Motor neuron (in vitro differentiated cells): ENCODE results near the gene MRPS5. TPM values are rescaled to one million over a fixed set of nuclear protein-coding genes. Genes with fewer than 3 reads are reported as not detected.
"Not testable (repeated sequence)": the region's sequence is repeated elsewhere in the genome, so short reads cannot be mapped to it uniquely, and the experiment has no call there.

Source experiments
- ATAC-seq, 8 experiments: fragments of 200-7000 bp; cut with Tn5 transposase; replicated peaks in 6 of 8; 2 replicates each; pipeline ENCODE4 v1.8.0; 2021; ENCODE audit warnings: mild to moderate bottlenecking in 8 of 8, moderate library complexity in 8 of 8
- H3K27ac ChIP-seq, 2 donors: fragments of 250-450 bp; sonication (Bioruptor Pico); 2 replicates each; pipeline ENCODE4 v1.9.0; 2021; ENCODE audit warnings: antibody characterized with exemption in 2 of 2, mild to moderate bottlenecking in 2 of 2, moderate library complexity in 1 of 2
- H3K4me1 ChIP-seq, 2 donors: fragments of 250-450 bp; sonication (Bioruptor Pico); replicated peaks in 1 of 2; 2 replicates each; pipeline ENCODE4 v1.6.1; 2021; ENCODE audit warnings: antibody characterized with exemption in 2 of 2, mild to moderate bottlenecking in 2 of 2, moderate library complexity in 1 of 2
- H3K4me3 ChIP-seq, 5 donors: fragments of 250-450 bp; sonication (Bioruptor Pico); 2 replicates each; pipeline ENCODE4 v1.9.0; 2021; ENCODE audit warnings: antibody characterized with exemption in 5 of 5, mild to moderate bottlenecking in 5 of 5, moderate library complexity in 4 of 5
- WGBS, 10 experiments: fragments of 450-650 bp; shearing (Covaris generic); methylation state at CpG; one replicate each; pipeline ENCODE4 v1.0.0; 2022; 5-methylcytosine and 5-hydroxymethylcytosine counted together
- in situ Hi-C, 9 experiments: fragments of 400-800 bp; cut with MboI; loops; one replicate each; pipeline ENCODE4 v1.15.0; 2021; ENCODE audit warnings: low sequenced_read_pairs in 9 of 9, low pct_unique_long_range_greater_than_20kb in 2 of 9; ENCODE audit not compliant: unreplicated experiment in 9 of 9
- total RNA-seq, 8 experiments: library from RNA; unstranded; fragments of 300-600 nt; gene quantifications; 2 replicates each; pipeline versions ENCODE4 v1.2.3 to v1.2.4, GENCODE V29; 2022

Gene MRPS5
- total RNA-seq, 8 experiments from 2014 or later = 41.9 to 96.7 (median 54.3) TPM

DNA sequence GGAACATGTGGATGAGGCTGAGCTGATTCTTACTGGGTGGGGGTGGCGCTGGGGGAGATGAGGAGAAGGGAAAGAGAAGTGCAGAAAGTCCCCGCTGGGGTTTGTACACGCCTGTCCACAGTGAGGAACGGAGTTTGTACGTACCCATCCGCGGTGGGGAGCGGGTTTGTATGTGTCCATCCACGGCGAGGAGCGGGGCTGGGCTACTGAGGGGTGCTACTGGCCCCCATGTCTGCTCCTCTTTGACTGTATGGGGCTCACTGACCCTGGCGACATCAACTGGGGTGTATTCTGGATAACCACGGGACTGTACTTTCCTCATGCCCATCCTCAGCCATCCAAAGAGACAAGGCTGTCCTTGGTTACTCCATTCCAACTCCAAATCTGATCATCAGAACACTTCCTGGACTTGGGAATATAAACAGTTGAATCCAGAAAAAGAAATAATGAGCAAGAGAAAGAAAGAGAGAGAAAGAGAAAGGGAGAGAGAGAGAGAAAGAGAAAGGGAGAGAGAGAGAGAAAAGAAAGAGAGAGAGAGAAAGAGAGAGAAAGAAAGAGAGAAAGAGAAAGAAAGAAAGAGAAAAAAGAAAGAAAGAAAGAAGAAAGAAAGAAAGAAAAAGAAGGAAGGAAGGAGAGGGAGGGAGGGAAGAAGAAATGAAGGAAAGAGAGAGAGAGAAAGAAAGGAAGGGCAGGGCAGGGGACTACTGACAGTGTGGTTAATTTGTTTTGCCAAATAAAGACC lies 75.1 kb downstream of the MRPS5 start:
- Histone ChIP-seq H3K4me3 (no peak overlapping the region), H3K27ac (no peak overlapping the region), H3K4me1 (peaks cover 0 to 11% of the 10 kb centered on the region in 2 donors)
- ATAC-seq = no peak
- WGBS, 10 experiments = 16 to 100% (median 83%) methylated on average over 1 to 9 of the region's 13 CpGs; no CpG with 5 or more reads in 2 of the 10 experiments
- in situ Hi-C loops = no loop called here

GRCh38 chr2:95044601-95045000 lies 77.0 kb downstream of the MRPS5 start:
- H3K4me1 ChIP-seq = peaks cover 0 to 11% of the 10 kb centered on the region in 2 donors
- WGBS, 10 experiments = 43 to 100% (median 94%) methylated on average over 1 to 4 of the region's 5 CpGs; no CpG with 5 or more reads in 3 of the 10 experiments
- no peak overlapping the region for H3K4me3 ChIP-seq
- in situ Hi-C loops = no loop called here
- no peak for ATAC-seq
- peak overlapping the region in 1 of 2 donors; percentile 17 for H3K27ac ChIP-seq

DNA sequence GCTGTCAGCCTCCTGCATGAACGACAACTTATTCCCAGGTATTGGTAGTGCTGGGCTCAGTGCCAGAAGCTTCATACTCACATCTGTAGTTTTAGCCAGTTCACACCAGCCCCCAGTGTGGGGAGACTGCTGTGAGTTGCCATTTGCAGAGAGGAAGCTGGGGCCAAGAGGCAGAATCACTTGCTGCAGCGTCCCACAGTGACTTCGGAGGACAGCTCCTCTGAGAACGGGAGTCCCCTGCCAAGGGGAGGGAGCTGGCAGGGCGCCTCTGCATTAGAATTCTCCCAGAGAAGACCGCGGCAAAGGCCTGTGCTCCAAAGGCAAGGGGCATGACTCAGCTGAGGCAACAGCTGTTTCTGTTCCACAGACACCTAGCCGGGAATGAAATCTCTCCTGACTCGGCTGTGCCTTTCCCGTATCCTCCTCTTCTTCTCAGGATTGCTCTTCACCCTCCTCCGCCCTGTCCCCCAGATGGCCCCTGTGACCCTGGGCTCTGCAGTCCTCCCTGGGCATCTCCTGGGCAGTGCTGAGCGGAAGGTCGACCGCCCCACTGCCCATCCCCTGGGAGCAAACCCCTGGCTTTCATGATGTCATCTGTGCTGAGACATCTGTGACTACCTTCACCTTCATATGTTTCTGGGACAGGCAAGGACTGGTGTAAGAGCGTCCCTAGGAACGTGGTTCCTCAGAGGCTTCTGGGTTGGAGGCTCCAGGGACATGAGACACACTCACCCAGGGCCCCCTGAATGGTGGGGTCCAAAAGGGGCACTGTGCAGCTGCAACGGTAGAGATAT lies 78.1 kb downstream of the MRPS5 start:
- ATAC-seq = peak; percentile 86 to 98 (median 97)
- Histone ChIP-seq H3K4me3 (no peak overlapping the region), H3K4me1 (peaks cover 0 to 11% of the 10 kb centered on the region in 2 donors), H3K27ac (no peak overlapping the region)
- in situ Hi-C loops = no loop called here
- 0 to 100% (median 65%) methylated on average over 1 to 8 of the region's 17 CpGs; no CpG with 5 or more reads in 2 of the 10 experiments for WGBS, 10 experiments

GRCh38 chr2:95042472-95043271 lies 78.9 kb downstream of the MRPS5 start:
- in situ Hi-C loops = no loop called here
- peak in 2 of 8 experiments; percentile 49 to 56 for ATAC-seq
- H3K4me1 ChIP-seq = peaks cover 0 to 11% of the 10 kb centered on the region in 2 donors
- no peak overlapping the region for H3K27ac ChIP-seq
- no peak overlapping the region for H3K4me3 ChIP-seq
- 0 to 100% (median 74%) methylated on average over 1 to 4 of the region's 7 CpGs; no CpG with 5 or more reads in 3 of the 10 experiments for WGBS, 10 experiments

GRCh38 chr2:95041824-95042442 lies 79.7 kb downstream of the MRPS5 start:
- in situ Hi-C loops = no loop called here
- Histone ChIP-seq H3K27ac (no peak overlapping the region), H3K4me1 (peaks cover 0 to 11% of the 10 kb centered on the region in 2 donors), H3K4me3 (no peak overlapping the region)
- peak in 1 of 8 experiments; percentile 5 for ATAC-seq
- WGBS, 10 experiments = 0 to 96% (median 68%) methylated on average over 1 to 7 of the region's 11 CpGs; no CpG with 5 or more reads in 2 of the 10 experiments

DNA sequence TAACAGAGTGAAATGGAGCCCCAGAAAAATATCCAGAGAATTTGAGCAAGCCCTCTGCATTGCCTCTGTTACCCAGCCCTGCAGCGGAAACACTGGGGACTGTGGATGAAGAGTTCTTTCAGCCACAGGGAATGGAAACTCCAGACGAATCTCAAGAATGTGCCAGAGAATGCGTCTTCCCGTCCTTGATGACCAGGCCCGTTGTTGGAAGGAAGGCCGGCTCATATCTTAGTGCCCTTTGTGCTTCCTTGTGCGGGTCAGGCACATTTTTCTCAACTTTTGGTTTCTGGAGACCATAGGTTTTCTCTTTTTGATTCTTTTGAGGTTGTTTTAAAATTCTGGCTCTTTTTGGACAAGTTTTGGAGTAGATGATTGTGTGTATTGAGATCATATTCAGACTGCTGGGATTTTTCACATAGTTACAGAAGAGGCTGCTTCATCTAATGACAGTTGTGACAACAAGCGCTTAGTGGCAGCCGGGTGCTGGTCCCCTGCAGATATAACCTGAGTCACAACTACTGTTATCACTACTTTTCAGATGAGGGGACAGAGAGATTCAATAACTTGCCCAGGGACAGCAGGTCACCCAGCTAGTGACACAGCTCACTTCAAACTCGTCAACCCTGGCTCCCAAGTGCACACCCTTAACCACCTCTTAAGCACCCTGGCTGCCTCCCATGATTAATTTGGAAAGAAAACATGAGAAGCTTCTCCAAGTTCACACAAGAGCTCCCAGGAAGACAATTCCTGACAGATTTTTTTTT lies 80.4 kb downstream of the MRPS5 start:
- no peak overlapping the region for H3K4me3 ChIP-seq
- no peak overlapping the region for H3K27ac ChIP-seq
- ATAC-seq = no peak
- in situ Hi-C loops = no loop called here
- H3K4me1 ChIP-seq = peaks cover 0 to 11% of the 10 kb centered on the region in 2 donors
- 53 to 95% (median 89%) methylated on average over 2 to 8 of the region's 10 CpGs; no CpG with 5 or more reads in 2 of the 10 experiments for WGBS, 10 experiments

- Histone ChIP-seq H3K4me1 (peaks cover 0 to 11% of the 10 kb centered on the region in 2 donors), H3K4me3 (no peak overlapping the region), H3K27ac (no peak overlapping the region)
- no peak for ATAC-seq
- WGBS, 10 experiments = 12 to 90% (median 60%) methylated on average over 1 to 4 of the region's 6 CpGs; no CpG with 5 or more reads in 4 of the 10 experiments
- in situ Hi-C loops = no loop called here
These were observed 81.2 kb downstream of the MRPS5 start for GRCh38 chr2:95040426-95040825.

- no peak for ATAC-seq
- WGBS, 10 experiments = 33 to 90% (median 85%) methylated on average over 1 to 5 of the region's 6 CpGs; no CpG with 5 or more reads in 4 of the 10 experiments
- Histone ChIP-seq H3K27ac (no peak overlapping the region), H3K4me3 (no peak overlapping the region), H3K4me1 (peaks cover 0 to 11% of the 10 kb centered on the region in 2 donors)
- in situ Hi-C loops = no loop called here
These were observed 81.6 kb downstream of the MRPS5 start for GRCh38 chr2:95039978-95040377.

DNA sequence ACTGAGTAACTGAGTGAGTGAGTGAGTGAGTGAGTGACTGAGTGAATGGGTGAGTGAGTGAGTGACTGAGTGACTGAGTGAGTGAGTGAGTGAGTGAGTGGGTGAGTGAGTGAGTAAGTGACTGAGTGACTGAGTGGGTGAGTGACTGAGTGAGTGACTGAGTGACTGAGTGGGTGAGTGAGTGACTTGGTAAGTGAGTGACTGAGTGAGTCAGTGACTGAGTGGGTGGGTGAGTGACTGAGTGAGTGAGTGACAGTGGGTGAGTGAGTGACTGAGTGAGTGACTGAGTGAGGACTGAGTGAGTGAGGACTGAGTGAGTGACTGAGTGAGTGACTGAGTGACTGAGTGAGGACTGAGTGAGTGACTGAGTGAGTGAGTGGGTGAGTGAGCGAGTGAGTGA lies 82.2 kb downstream of the MRPS5 start:
- no peak for ATAC-seq
- WGBS, 10 experiments = 88 to 100% methylated on average over 1 of the region's 1 CpG; no CpG with 5 or more reads in 8 of the 10 experiments
- no peak overlapping the region for H3K27ac ChIP-seq
- in situ Hi-C loops = no loop called here
- H3K4me3 ChIP-seq = no peak overlapping the region
- peaks cover 0 to 11% of the 10 kb centered on the region in 2 donors for H3K4me1 ChIP-seq

GRCh38 chr2:95038635-95039298 lies 82.8 kb downstream of the MRPS5 start:
- in situ Hi-C loops = no loop called here
- WGBS, 10 experiments = 33 to 100% (median 90%) methylated on average over 1 to 4 of the region's 4 CpGs; no CpG with 5 or more reads in 2 of the 10 experiments

GRCh38 chr2:95037841-95038585 lies 83.6 kb downstream of the MRPS5 start:
- H3K27ac ChIP-seq, H3K4me3 ChIP-seq, in situ Hi-C loops, ATAC-seq, H3K4me1 ChIP-seq: not testable (repeated sequence)
- 22 to 90% (median 48%) methylated on average over 1 to 2 of the region's 3 CpGs; no CpG with 5 or more reads in 3 of the 10 experiments for WGBS, 10 experiments

More at GRCh38 chr2:95038635-95039298, 82.8 kb downstream of the MRPS5 start:
- H3K4me3 ChIP-seq = no peak overlapping the region
- H3K4me1 ChIP-seq = peaks cover 0 to 10% of the 10 kb centered on the region in 2 donors
- H3K27ac ChIP-seq = no peak overlapping the region
- ATAC-seq = no peak
